SK-N-SH (cell line): Measurements from ENCODE around the gene NPAS3. TPM values are rescaled to one million over a fixed set of nuclear protein-coding genes. Genes with fewer than 3 reads are reported as not detected.

ENCODE experiments used
- CTCF ChIA-PET: fragments of 300-600, 350-600 bp; formaldehyde crosslinking; extraction: SDS; loops from one replicate; lab custom pipeline; 2021; lab: Yijun Ruan, JAX
- POLR2A ChIA-PET: fragments of 350-600 bp; sonication (Branson Sonifier 250); formaldehyde crosslinking; extraction: SDS; loops from one replicate; lab custom pipeline; 2020; ENCODE audit warnings: antibody characterized with exemption, inconsistent platforms; lab: Yijun Ruan, JAX
- DNase-seq: peaks from one replicate; pipeline ENCODE4 v3.0.0; 2012
- H2AFZ ChIP-seq: fragments of 200-600 bp; sonication (generic); 2 replicates; pipeline ENCODE4 v1.8.1; 2016; ENCODE audit warnings: antibody characterized with exemption, mild to moderate bottlenecking, low read depth
- H3F3A ChIP-seq: fragments of 200-600 bp; sonication (generic); replicated peaks from 2 replicates; pipeline ENCODE3; 2016; ENCODE audit warnings: antibody characterized with exemption, mild to moderate bottlenecking; ENCODE audit not compliant: insufficient read depth
- H3K27ac ChIP-seq, 2 experiments: fragments of 200-500 bp in 1 of 2; fragments of 200-600 bp in 1 of 2; sonication (Bioruptor generic) in 1 of 2; sonication (generic), shearing (Covaris generic) in 1 of 2; 2 replicates each; pipeline versions ENCODE4 v1.5.1 to v1.6.1; 2014 to 2016; ENCODE audit warnings: low read depth in 2 of 2, inconsistent platforms in 1 of 2, low read length in 1 of 2, mild to moderate bottlenecking in 1 of 2, mixed read lengths in 1 of 2
- H3K27me3 ChIP-seq: fragments of 200-600 bp; sonication (generic), shearing (Covaris generic); 2 replicates; pipeline ENCODE4 v1.6.1; 2016; ENCODE audit warnings: mixed run types; ENCODE audit not compliant: insufficient read depth
- H3K36me3 ChIP-seq, 2 experiments: fragments of 200-500 bp in 1 of 2; fragments of 200-600 bp in 1 of 2; sonication (Bioruptor generic) in 1 of 2; sonication (generic) in 1 of 2; replicated peaks in 1 of 2; 2 replicates each; pipeline versions ENCODE3 to v1.5.1; 2014 to 2016; ENCODE audit warnings: low read length in 1 of 2, mild to moderate bottlenecking in 1 of 2; ENCODE audit not compliant: insufficient read depth in 2 of 2, control insufficient read depth in 1 of 2
- H3K4me1 ChIP-seq, 2 experiments: fragments of 200-500 bp in 1 of 2; fragments of 200-600 bp in 1 of 2; sonication (Bioruptor generic) in 1 of 2; sonication (generic), shearing (Covaris generic) in 1 of 2; 2 replicates each; pipeline versions ENCODE4 v1.5.1 to v1.6.1; 2014 to 2016; ENCODE audit warnings: low read depth in 1 of 2, low read length in 1 of 2, mixed run types in 1 of 2; ENCODE audit not compliant: insufficient read depth in 2 of 2, control insufficient read depth in 1 of 2
- H3K4me2 ChIP-seq: fragments of 200-600 bp; sonication (generic), shearing (Covaris generic); 2 replicates; pipeline ENCODE4 v1.6.1; 2017; ENCODE audit warnings: mixed run types
- H3K4me3 ChIP-seq, 2 experiments: fragments of 200-500 bp in 1 of 2; fragments of 200-600 bp in 1 of 2; sonication (Bioruptor generic) in 1 of 2; sonication (generic), shearing (Covaris generic) in 1 of 2; 2 replicates each; pipeline versions ENCODE4 v1.5.1 to v1.8.1; 2014 to 2016; ENCODE audit warnings: low read depth in 2 of 2, inconsistent platforms in 1 of 2, low read length in 1 of 2, mild to moderate bottlenecking in 1 of 2, mixed read lengths in 1 of 2, moderate library complexity in 1 of 2
- H3K79me2 ChIP-seq: fragments of 200-600 bp; sonication (generic); 2 replicates; pipeline ENCODE4 v1.8.1; 2017; ENCODE audit warnings: mild to moderate bottlenecking; ENCODE audit not compliant: insufficient read depth
- H3K9ac ChIP-seq: fragments of 200-600 bp; sonication (generic); 2 replicates; pipeline ENCODE4 v1.6.1; 2017; ENCODE audit warnings: mixed run types
- H3K9me2 ChIP-seq: fragments of 200-600 bp; sonication (generic); 2 replicates; pipeline ENCODE4 v1.6.1; 2017; ENCODE audit warnings: mixed run types
- H3K9me3 ChIP-seq: fragments of 200-600 bp; sonication (generic); 2 replicates; pipeline ENCODE4 v1.6.1; 2017; ENCODE audit warnings: mixed run types, mild to moderate bottlenecking, moderate library complexity
- H4K20me1 ChIP-seq: fragments of 200-600 bp; sonication (generic); 2 replicates; pipeline ENCODE4 v1.6.1; 2017; ENCODE audit warnings: mild to moderate bottlenecking, mixed run types; ENCODE audit not compliant: insufficient read depth
- CTCF ChIP-seq: fragments of 200-600 bp; sonication (generic); IDR thresholded peaks from 2 replicates; pipeline ENCODE4 v1.6.1; 2017; ENCODE audit warnings: antibody characterized with exemption, mild to moderate bottlenecking, moderate library complexity
- ELF1 ChIP-seq: IDR thresholded peaks from 2 replicates; pipeline ENCODE4 v1.4.0; 2012
- EP300 ChIP-seq, 2 experiments: IDR thresholded peaks; 2 replicates each; pipeline versions ENCODE4 v1.4.0 to v1.6.1; 2012; ENCODE audit warnings: borderline replicate concordance in 1 of 2, low read depth in 1 of 2, low read length in 1 of 2
- EZH2phosphoT487 ChIP-seq: fragments of 200-600 bp; sonication (generic); IDR thresholded peaks from 2 replicates; pipeline ENCODE4 v1.6.1; 2017; ENCODE audit warnings: low read depth, mixed run types, mild to moderate bottlenecking, antibody characterized with exemption, moderate library complexity, borderline replicate concordance
- GABPA ChIP-seq: IDR thresholded peaks from 2 replicates; pipeline ENCODE4 v1.4.0; 2012; ENCODE audit warnings: low read depth, mild to moderate bottlenecking
- JUND ChIP-seq: IDR thresholded peaks from 2 replicates; pipeline ENCODE4 v1.4.0; 2012
- NFIC ChIP-seq: IDR thresholded peaks from 2 replicates; pipeline ENCODE4 v1.4.0; 2012; ENCODE audit warnings: borderline replicate concordance
- NRF1 ChIP-seq: IDR thresholded peaks from 2 replicates; pipeline ENCODE4 v1.6.1; 2012; ENCODE audit warnings: low read depth, mild to moderate bottlenecking, low read length
- RCOR1 ChIP-seq: fragments of 150-350 bp; IDR thresholded peaks from 2 replicates; pipeline ENCODE4 v1.6.1; 2017; ENCODE audit warnings: antibody characterized with exemption, low read length
- RXRA ChIP-seq: IDR thresholded peaks from 2 replicates; pipeline ENCODE4 v1.4.0; 2012; ENCODE audit warnings: low read depth, mild to moderate bottlenecking, borderline replicate concordance
- SIN3A ChIP-seq: IDR thresholded peaks from 2 replicates; pipeline ENCODE4 v1.6.1; 2012; ENCODE audit warnings: low read depth, mild to moderate bottlenecking, low read length, moderate library complexity, borderline replicate concordance
- TAF1 ChIP-seq: IDR thresholded peaks from 2 replicates; pipeline ENCODE4 v1.6.1; 2012; ENCODE audit warnings: low read depth, mild to moderate bottlenecking, low read length, moderate library complexity, borderline replicate concordance
- TEAD4 ChIP-seq: IDR thresholded peaks from 2 replicates; pipeline ENCODE4 v1.4.0; 2012; ENCODE audit warnings: mild to moderate bottlenecking, borderline replicate concordance; ENCODE audit not compliant: insufficient read depth
- USF1 ChIP-seq: IDR thresholded peaks from 2 replicates; pipeline ENCODE4 v1.4.0; 2012; ENCODE audit warnings: low read depth, borderline replicate concordance
- USF2 ChIP-seq: fragments of 150-350 bp; IDR thresholded peaks from 2 replicates; pipeline ENCODE4 v1.6.1; 2017; ENCODE audit warnings: antibody characterized with exemption, low read length, low read depth, borderline replicate concordance
- ZBTB33 ChIP-seq: IDR thresholded peaks from 2 replicates; pipeline ENCODE4 v1.4.0; 2012; ENCODE audit warnings: low read depth, borderline replicate concordance
- WGBS: methylation state at CpG from one replicate; pipeline ENCODE4 v1.1.6; 2017; ENCODE audit warnings: low lambda C conversion rate; 5-methylcytosine and 5-hydroxymethylcytosine counted together
- polyA plus RNA-seq, 3 experiments: library from polyadenylated mRNA; depleted of rRNA; stranded (reverse); fragments of >200 nt; gene quantifications; 2 replicates each; pipeline ENCODE4 v1.2.3, GENCODE V29; 2012

NPAS3 gene
- polyA plus RNA-seq, 1 of the 3 experiments (the other 2 are of a cell fraction), result 4.3 TPM

GRCh38 chr14:33800735-33801163 is 862.1 kb downstream of the NPAS3 start:
- DNase-seq, result no peak
- Histone ChIP-seq H3K79me2 (no peaks in the 10 kb centered on the region), H3K27ac (no peak overlapping the region), H3K9ac (no peak overlapping the region), H3K4me3 (no peak overlapping the region), H3K36me3 (no peaks in the 10 kb centered on the region), H3F3A (no peaks in the 10 kb centered on the region), H4K20me1 (no peaks in the 10 kb centered on the region), H3K27me3 (no peaks in the 10 kb centered on the region), H3K4me2 (no peak overlapping the region), H3K9me2 (no peaks in the 10 kb centered on the region), H3K9me3 (no peaks in the 10 kb centered on the region), H2AFZ (no peak overlapping the region), H3K4me1 (peaks cover 0 to 8% of the 10 kb centered on the region in 2 experiments; a peak in 1 of 4 replicates)
- 94% methylated on average over 16 of the region's 45 CpGs for WGBS
- ChIA-PET CTCF (no interaction called here), POLR2A (no interaction called here)
- TF ChIP-seq SIN3A (no peak), CTCF (no peak), USF2 (no peak), EZH2phosphoT487 (no peak), JUND (no peak), NFIC (no peak), TEAD4 (no peak), ZBTB33 (no peak), TAF1 (no peak), USF1 (no peak), RXRA (no peak), EP300 (IDR thresholded peaks at IDR 0.05; ENCODE audit: borderline replicate concordance in 1 of 2, low read depth in 1 of 2, low read length in 1 of 2) (no peak), NRF1 (no peak), GABPA (no peak), ELF1 (no peak), RCOR1 (no peak)
